Measurements from ENCODE around the gene HSBP1.

The HSBP1 gene

DNA sequence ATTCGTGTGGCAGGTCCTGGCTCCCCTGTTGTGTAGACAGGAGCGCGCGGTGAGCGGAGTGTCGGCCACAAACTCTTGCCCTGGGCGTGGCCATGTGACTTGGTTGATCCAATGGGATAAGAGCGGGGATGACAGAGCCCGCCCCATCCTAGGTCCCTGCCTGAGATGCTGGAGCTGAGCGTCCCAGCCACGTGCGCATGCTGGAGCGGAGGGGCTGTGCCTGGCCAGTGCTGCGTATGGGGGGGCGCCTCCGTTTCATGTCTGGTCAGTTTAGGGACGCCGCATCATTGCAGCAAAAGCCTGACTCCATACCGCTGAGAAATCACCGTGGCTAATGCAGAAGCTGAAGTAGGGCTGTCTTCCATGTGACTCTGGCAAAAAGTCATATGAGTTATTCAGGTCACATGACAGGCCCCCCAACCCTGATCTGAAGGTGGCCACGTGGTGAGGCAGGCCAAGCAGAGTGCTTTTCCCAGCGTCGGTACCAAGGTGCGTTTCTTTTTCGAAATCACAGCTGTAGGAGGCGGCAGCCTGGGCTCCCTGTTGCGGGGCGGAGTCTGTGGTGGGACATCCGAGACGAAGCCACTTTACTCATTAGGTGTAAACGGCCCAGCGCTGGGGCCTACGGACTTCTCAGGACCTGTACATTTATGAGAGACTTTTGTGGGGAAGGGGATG is 22.5 kb downstream of the HSBP1 start:
- no peak overlapping the region for H3K27ac ChIP-seq
- TF ChIP-seq, protein P1, sequence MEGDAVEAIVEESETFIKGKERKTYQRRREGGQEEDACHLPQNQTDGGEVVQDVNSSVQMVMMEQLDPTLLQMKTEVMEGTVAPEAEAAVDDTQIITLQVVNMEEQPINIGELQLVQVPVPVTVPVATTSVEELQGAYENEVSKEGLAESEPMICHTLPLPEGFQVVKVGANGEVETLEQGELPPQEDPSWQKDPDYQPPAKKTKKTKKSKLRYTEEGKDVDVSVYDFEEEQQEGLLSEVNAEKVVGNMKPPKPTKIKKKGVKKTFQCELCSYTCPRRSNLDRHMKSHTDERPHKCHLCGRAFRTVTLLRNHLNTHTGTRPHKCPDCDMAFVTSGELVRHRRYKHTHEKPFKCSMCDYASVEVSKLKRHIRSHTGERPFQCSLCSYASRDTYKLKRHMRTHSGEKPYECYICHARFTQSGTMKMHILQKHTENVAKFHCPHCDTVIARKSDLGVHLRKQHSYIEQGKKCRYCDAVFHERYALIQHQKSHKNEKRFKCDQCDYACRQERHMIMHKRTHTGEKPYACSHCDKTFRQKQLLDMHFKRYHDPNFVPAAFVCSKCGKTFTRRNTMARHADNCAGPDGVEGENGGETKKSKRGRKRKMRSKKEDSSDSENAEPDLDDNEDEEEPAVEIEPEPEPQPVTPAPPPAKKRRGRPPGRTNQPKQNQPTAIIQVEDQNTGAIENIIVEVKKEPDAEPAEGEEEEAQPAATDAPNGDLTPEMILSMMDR (IDR thresholded peaks at IDR 0.05): no peak
- TF ChIP-seq ZFX (IDR thresholded peaks at IDR 0.05; ENCODE audit: borderline replicate concordance): no peak

GRCh38 chr16:83830769-83831455 is 23.1 kb downstream of the HSBP1 start:
- H3K27ac ChIP-seq: no peak overlapping the region
- no peak for TF ChIP-seq ZFX (IDR thresholded peaks at IDR 0.05; ENCODE audit: borderline replicate concordance)
- TF ChIP-seq, protein P1 (IDR thresholded peaks at IDR 0.05): no peak

DNA sequence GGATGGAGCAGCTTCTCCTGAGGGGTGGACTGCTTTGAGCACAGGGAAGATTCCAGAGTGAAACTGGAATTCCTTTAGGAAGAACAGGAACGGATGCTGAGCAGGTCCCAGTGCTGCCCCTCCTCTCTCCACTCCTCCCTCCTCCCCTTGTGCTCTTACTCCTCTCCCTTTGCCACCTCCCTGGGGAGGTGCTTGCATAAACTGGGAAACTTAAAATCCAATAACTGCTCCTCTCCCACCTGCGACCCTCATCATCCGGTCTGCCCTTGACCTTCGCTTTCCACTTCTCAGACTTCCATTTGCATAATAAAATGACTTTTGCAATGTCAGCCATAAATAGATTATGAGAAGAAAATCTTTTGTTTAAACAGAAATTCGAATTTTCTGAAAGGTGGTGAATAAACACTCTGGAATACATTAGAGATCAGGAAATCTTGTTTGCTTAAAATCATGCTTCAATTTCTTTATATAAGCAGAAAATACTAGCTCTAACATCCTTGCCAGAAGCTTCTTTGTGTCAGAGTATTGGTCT is 23.7 kb downstream of the HSBP1 start:
- no peak for TF ChIP-seq ZFX (IDR thresholded peaks at IDR 0.05; ENCODE audit: borderline replicate concordance)
- TF ChIP-seq, protein P1 (IDR thresholded peaks at IDR 0.05): no peak
- no peak overlapping the region for H3K27ac ChIP-seq

GRCh38 chr16:83833921-83834320 is 26.1 kb downstream of the HSBP1 start:
- H3K27ac ChIP-seq: no peak overlapping the region
- TF ChIP-seq, protein P1 (IDR thresholded peaks at IDR 0.05): no peak
- TF ChIP-seq ZFX (IDR thresholded peaks at IDR 0.05; ENCODE audit: borderline replicate concordance): no peak

DNA sequence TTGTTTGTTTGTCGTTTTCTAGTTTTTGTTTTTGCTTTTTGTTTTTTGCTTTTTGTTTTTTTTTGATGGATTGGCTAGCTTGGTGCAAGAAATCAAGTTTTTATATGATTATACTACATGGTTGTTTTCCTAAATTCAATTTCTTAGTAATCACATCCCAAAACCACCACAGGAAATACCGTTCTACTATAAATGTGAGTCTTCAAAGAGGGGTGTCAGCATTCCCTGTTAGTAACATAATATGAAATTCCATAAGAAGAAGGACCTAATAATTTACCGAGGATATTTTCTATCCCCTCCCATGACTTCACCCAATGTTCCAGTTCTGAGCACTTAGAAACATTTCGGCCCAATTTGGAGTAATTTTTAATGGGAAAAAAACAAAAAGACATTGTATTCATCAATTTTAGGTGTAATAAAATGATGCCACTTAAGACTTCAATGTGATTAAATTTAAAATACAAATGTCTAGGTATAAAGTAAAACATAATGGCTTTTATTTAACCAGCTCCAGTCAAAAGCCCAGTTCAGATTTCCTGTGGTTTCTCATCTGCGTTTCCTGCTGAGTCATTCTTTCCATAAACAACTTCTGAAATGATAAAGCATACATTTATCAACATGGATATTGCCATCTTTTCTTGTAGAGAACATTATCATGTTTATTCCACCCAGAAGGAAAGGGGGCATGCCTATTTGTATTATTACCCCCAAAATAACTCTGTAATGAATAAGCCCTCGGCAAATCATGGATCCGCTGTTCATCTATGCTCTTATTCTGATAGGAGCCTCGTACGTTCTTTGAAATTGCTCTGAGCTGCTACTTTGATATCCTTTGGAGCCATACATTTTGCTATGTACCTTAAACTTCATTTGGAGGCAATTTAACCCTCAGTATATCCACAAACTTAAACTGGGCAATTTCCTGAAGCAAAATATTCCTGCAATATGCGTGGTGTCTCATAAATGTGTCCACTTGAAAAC is 28.1 kb downstream of the HSBP1 start:
- TF ChIP-seq ZFX (IDR thresholded peaks at IDR 0.05; ENCODE audit: borderline replicate concordance): no peak
- TF ChIP-seq, protein P1 (IDR thresholded peaks at IDR 0.05): no peak
- H3K27ac ChIP-seq: no peak overlapping the region

- no peak overlapping the region for H3K27ac ChIP-seq
- no peak for TF ChIP-seq ZFX (IDR thresholded peaks at IDR 0.05; ENCODE audit: borderline replicate concordance)
- TF ChIP-seq, protein P1 (IDR thresholded peaks at IDR 0.05): no peak
Observed at GRCh38 chr16:83837566-83837965, 29.8 kb downstream of the HSBP1 start.
